Measurements from ENCODE around the gene SOX30. TPM values are rescaled to one million over a fixed set of nuclear protein-coding genes. Genes with fewer than 3 reads are reported as not detected.

Gene SOX30
- total RNA-seq, 2 donors from 2014 or later: not detected

DNA sequence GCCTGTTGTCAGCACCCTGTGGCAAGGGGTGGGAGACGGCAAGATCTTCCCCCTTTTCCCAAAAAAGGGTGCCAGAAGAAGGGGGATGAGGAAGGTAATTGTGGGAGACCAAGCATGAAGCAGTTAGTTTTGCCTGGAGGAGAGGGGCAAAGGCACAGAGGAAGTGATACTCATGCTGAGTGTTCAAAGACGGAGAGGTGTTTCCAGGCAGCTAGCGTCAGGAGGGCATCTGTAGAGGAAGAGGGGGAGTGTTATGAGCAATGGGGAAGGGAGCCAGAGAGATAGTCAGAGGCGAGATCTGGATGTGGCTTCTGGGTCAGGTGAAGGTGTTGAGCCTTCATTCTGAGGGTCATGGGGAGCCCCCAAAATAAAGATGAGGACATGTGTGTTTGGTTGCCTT is 49.7 kb downstream of the SOX30 start:
- H3K36me3 ChIP-seq (replicated peaks in 1 of 2; ENCODE audit: insufficient read depth in 1 of 2, low read depth in 2 of 2): no peaks in the 10 kb centered on the region
- intact Hi-C loops (cut with DNase I): no loop called here
- no peaks in the 10 kb centered on the region for H3K9me3 ChIP-seq
- TF ChIP-seq, protein P1, sequence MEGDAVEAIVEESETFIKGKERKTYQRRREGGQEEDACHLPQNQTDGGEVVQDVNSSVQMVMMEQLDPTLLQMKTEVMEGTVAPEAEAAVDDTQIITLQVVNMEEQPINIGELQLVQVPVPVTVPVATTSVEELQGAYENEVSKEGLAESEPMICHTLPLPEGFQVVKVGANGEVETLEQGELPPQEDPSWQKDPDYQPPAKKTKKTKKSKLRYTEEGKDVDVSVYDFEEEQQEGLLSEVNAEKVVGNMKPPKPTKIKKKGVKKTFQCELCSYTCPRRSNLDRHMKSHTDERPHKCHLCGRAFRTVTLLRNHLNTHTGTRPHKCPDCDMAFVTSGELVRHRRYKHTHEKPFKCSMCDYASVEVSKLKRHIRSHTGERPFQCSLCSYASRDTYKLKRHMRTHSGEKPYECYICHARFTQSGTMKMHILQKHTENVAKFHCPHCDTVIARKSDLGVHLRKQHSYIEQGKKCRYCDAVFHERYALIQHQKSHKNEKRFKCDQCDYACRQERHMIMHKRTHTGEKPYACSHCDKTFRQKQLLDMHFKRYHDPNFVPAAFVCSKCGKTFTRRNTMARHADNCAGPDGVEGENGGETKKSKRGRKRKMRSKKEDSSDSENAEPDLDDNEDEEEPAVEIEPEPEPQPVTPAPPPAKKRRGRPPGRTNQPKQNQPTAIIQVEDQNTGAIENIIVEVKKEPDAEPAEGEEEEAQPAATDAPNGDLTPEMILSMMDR (IDR thresholded peaks at IDR 0.05): no peak
- no peak for TF ChIP-seq POLR2A (IDR thresholded peaks at IDR 0.05)
- H3K4me3 ChIP-seq: no peak overlapping the region
- H3K27ac ChIP-seq: no peak overlapping the region
- no peaks in the 10 kb centered on the region for H3K4me1 ChIP-seq
- DNase-seq: no peak
- ATAC-seq: no peak
- no peaks in the 10 kb centered on the region for H3K27me3 ChIP-seq
- WGBS, 2 donors: 84 to 90% methylated on average over 4 of the region's 4 CpGs

DNA sequence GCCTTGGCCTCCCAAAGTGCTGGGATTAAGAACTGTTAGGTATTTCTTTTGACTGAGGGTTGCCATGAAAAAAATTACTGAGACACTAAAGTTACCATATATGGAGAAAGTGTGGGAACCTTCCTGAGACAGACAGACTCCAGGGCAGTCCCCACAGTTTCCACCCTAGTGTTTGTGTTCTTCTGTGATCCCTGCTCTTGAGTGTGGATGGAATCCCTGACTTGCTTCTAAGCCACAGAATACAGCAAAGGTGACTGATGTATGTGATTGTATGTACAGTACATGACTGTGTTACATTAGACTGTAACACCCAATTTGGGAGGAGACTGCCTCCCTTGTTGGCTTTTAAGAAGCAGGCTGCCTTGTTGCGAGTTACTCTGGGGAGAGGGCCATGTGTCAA is 52.0 kb downstream of the SOX30 start:
- no peaks in the 10 kb centered on the region for H3K9me3 ChIP-seq
- WGBS, 2 donors: 80 to 82% methylated on average over 1 of the region's 1 CpG
- intact Hi-C loops (cut with DNase I): no loop called here
- no peak overlapping the region for H3K4me3 ChIP-seq
- H3K27me3 ChIP-seq: no peaks in the 10 kb centered on the region
- DNase-seq: no peak
- no peak for ATAC-seq
- no peak overlapping the region for H3K27ac ChIP-seq
- no peaks in the 10 kb centered on the region for H3K4me1 ChIP-seq
- no peak for TF ChIP-seq POLR2A (IDR thresholded peaks at IDR 0.05)
- no peaks in the 10 kb centered on the region for H3K36me3 ChIP-seq (replicated peaks in 1 of 2; ENCODE audit: insufficient read depth in 1 of 2, low read depth in 2 of 2)

DNA sequence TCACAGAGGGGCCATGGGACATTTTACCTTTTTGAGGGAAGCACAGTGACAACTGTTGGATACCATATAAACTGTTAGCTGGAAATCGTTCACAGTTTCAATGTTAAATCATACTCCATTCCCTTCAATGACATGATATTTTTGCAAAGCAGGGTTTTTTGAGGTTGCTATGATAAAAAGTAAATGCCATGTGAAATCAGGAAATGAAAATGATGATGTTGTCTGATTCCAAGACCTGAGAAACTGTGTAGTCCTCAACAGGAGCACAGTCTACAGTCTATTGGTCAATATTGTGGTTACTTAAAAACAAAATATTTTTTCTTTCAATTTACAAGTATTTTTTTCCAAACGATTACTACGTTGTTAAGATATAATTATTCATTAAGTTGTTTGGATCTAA is 52.7 kb downstream of the SOX30 start:
- intact Hi-C loops (cut with DNase I): no loop called here
- ATAC-seq (no peak), DNase-seq (no peak)
- Histone ChIP-seq H3K9me3 (no peaks in the 10 kb centered on the region), H3K4me3 (no peak overlapping the region), H3K36me3 (replicated peaks in 1 of 2; ENCODE audit: insufficient read depth in 1 of 2, low read depth in 2 of 2) (no peaks in the 10 kb centered on the region), H3K27me3 (no peaks in the 10 kb centered on the region), H3K27ac (no peak overlapping the region), H3K4me1 (no peaks in the 10 kb centered on the region)
- 68 to 87% methylated on average over 3 of the region's 3 CpGs for WGBS, 2 donors
- TF ChIP-seq POLR2A (IDR thresholded peaks at IDR 0.05): no peak
- TF ChIP-seq, protein P1 (IDR thresholded peaks at IDR 0.05): no peak

DNA sequence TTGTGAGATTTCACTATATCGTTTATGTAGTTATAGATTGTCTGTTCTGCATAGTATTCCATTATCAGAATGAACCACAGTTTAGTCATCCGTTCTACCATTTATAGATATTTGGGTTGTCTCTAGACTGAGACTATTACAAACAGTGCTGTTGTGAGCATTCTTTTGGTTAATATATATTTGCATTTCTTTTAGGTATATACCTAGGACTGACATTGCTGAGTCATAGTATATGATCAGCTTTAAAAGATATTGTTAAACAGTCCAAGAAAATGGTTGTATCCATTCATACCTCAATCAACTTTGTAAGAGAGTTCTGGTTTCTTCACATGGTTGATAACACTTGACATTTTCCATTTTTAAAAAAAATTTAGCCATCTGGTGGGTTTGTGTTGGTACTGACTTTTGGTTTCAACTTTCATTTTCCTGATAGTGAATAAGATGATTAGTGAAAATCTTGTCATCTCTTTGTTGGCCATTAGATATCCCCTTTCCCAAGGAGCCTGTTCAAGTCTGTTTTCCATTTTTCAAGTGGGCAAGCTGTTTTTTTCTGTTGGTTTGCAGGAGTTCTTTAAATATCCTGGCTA is 53.8 kb downstream of the SOX30 start:
- H3K4me3 ChIP-seq: no peak overlapping the region
- H3K27ac ChIP-seq: no peak overlapping the region
- intact Hi-C loops (cut with DNase I): no loop called here
- no peaks in the 10 kb centered on the region for H3K27me3 ChIP-seq
- WGBS, 2 donors: 82 to 85% methylated on average over 2 of the region's 2 CpGs
- TF ChIP-seq, protein P1 (IDR thresholded peaks at IDR 0.05): no peak
- no peak for TF ChIP-seq POLR2A (IDR thresholded peaks at IDR 0.05)
- DNase-seq (no peak), ATAC-seq (no peak)
- no peaks in the 10 kb centered on the region for H3K36me3 ChIP-seq (replicated peaks in 1 of 2; ENCODE audit: insufficient read depth in 1 of 2, low read depth in 2 of 2)
- no peaks in the 10 kb centered on the region for H3K9me3 ChIP-seq
- H3K4me1 ChIP-seq: no peaks in the 10 kb centered on the region

DNA sequence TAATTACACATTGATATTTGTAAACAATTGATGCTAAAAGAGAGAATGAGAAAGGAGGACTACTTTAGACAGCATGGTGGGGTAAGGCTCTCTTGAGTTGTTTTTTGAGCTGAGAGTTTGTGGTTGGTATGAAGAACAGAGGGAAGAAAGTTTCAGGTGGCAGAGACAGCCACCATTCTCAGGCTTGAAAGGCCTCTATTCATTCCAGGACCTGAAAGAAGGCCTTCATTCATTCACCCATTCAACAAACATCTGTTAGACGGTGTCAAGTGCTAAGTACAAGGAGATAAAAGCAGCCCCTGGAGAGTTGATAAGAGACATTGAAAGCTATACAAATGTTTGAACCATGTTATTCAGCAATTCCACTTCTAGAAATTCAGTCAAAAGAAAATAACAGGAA is 55.0 kb downstream of the SOX30 start:
- TF ChIP-seq POLR2A (IDR thresholded peaks at IDR 0.05): no peak
- TF ChIP-seq, protein P1 (IDR thresholded peaks at IDR 0.05): no peak
- no peaks in the 10 kb centered on the region for H3K4me1 ChIP-seq
- ATAC-seq (no peak), DNase-seq (no peak)
- H3K4me3 ChIP-seq: no peak overlapping the region
- H3K27ac ChIP-seq: no peak overlapping the region
- H3K9me3 ChIP-seq: no peaks in the 10 kb centered on the region
- WGBS, 2 donors: 5 to 35% methylated on average over 1 of the region's 1 CpG
- no peaks in the 10 kb centered on the region for H3K36me3 ChIP-seq (replicated peaks in 1 of 2; ENCODE audit: insufficient read depth in 1 of 2, low read depth in 2 of 2)
- intact Hi-C loops (cut with DNase I): no loop called here
- H3K27me3 ChIP-seq: no peaks in the 10 kb centered on the region

Measured in body of pancreas (tissue), 4 donors.